ENCODE measurements around the gene EMC9. TPM values are rescaled to one million over a fixed set of nuclear protein-coding genes. Genes with fewer than 3 reads are reported as not detected.

EMC9 gene
- polyA plus RNA-seq, 1 donor (not counting 4 experiments of a cell fraction or from before 2014, with no cell fraction given), result 11.0 TPM

DNA sequence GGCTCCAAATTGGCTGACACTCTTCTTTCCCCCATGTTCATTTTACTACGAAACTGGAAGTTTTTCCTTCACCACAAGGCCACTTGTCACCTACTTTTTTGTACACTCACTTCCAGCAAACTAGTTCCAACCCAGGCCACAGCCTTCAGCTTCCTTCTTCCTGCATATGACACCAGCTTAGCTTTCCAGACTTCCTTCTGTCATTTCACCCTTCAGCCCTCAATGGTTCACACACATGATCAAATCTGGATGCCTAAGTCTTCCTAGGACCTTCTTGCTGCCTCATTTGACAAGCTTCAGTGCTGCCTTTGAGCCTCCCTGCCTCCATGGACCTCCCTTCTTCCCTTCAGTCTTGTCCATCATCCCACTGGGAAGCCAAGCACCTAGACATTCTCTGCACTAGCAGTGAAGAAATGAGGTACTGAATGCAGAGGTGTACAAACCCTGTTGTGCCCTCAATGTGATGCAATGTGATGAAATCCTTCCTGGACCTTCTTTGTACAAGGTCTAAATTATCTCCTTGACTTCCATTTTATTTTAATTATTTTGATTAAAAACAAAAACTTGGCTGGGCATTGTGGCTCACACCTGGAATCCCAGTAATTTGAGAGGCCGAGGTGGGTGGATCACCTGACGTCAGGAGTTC is 26.2 kb upstream of the EMC9 start:
- no peaks in the 10 kb centered on the region for H3K9me1 ChIP-seq (ENCODE audit: control insufficient read depth, extremely low read depth, insufficient read depth, low read length)
- no peaks in the 10 kb centered on the region for H3K27me3 ChIP-seq (ENCODE audit: control insufficient read depth, extremely low read depth, insufficient read depth, low read length)
- no peak overlapping the region for H3K4me2 ChIP-seq (ENCODE audit: control insufficient read depth, extremely low read depth, insufficient read depth, low read depth, low read length)
- H3K79me2 ChIP-seq (ENCODE audit: control insufficient read depth, insufficient read depth, low read length), result peaks cover 19% of the 10 kb centered on the region
- H3K27ac ChIP-seq (ENCODE audit: control insufficient read depth, insufficient read depth, low read length), result no peak overlapping the region
- no peaks in the 10 kb centered on the region for H3K9me3 ChIP-seq (ENCODE audit: control insufficient read depth, low read depth, low read length)
- no peak for TF ChIP-seq EZH2 (IDR thresholded peaks at IDR 0.05; ENCODE audit: low read length)
- TF ChIP-seq, protein P1, sequence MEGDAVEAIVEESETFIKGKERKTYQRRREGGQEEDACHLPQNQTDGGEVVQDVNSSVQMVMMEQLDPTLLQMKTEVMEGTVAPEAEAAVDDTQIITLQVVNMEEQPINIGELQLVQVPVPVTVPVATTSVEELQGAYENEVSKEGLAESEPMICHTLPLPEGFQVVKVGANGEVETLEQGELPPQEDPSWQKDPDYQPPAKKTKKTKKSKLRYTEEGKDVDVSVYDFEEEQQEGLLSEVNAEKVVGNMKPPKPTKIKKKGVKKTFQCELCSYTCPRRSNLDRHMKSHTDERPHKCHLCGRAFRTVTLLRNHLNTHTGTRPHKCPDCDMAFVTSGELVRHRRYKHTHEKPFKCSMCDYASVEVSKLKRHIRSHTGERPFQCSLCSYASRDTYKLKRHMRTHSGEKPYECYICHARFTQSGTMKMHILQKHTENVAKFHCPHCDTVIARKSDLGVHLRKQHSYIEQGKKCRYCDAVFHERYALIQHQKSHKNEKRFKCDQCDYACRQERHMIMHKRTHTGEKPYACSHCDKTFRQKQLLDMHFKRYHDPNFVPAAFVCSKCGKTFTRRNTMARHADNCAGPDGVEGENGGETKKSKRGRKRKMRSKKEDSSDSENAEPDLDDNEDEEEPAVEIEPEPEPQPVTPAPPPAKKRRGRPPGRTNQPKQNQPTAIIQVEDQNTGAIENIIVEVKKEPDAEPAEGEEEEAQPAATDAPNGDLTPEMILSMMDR (optimal IDR thresholded peaks at IDR 0.05 in 1 of 3, IDR thresholded peaks at IDR 0.05 in 1 of 3, conservative IDR thresholded peaks at IDR 0.05 in 1 of 3; ENCODE audit: extremely low read depth in 1 of 3, insufficient read depth in 2 of 3, low read length in 3 of 3), result no peak
- no peak overlapping the region for H3K9ac ChIP-seq (ENCODE audit: control insufficient read depth, extremely low read depth, insufficient read depth, low read length)
- H3K4me3 ChIP-seq (ENCODE audit: control insufficient read depth in 2 of 3, extremely low read depth in 1 of 3, insufficient read depth in 2 of 3, low read depth in 1 of 3, low read length in 3 of 3), result no peak overlapping the region
- dilution Hi-C loops (cut with MboI; ENCODE audit: extremely low pct_ligation_motif_present, low sequenced_read_pairs), result no loop called here
- H2AFZ ChIP-seq (ENCODE audit: control insufficient read depth, low read length), result no peak overlapping the region
- FAIRE-seq, result no peak
- DNase-seq (ENCODE audit: low read depth, low spot score), result no peak
- H4K20me1 ChIP-seq (ENCODE audit: control insufficient read depth, extremely low read depth, insufficient read depth, low read length), result no peaks in the 10 kb centered on the region
- peaks cover 13% of the 10 kb centered on the region for H3K4me1 ChIP-seq (ENCODE audit: control insufficient read depth, extremely low read depth, insufficient read depth, low read length)
- peaks cover 39 to 44% of the 10 kb centered on the region in 2 experiments for H3K36me3 ChIP-seq (ENCODE audit: control insufficient read depth in 2 of 2, extremely low read depth in 1 of 2, insufficient read depth in 2 of 2, low read length in 2 of 2)

DNA sequence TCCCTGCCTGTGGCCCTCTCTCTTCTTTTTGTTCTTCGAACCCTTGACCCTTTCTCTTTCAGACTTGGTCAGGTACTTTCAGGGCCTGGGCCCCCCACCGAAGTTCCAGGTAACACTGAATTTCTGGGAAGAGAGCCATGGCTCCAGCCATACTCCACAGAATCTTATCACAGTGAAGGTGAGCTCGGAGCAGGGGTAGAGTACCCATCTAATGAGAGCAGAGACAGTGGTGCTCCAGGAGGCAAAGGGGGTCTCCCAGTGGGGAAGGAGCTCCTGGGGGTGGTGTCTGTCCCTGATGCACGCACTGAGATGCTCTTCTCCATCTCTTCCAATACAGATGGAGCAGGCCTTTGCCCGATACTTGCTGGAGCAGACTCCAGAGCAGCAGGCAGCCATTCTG is 24.4 kb upstream of the EMC9 start:
- Histone ChIP-seq H3K27me3 (ENCODE audit: control insufficient read depth, extremely low read depth, insufficient read depth, low read length) (no peaks in the 10 kb centered on the region), H3K79me2 (ENCODE audit: control insufficient read depth, insufficient read depth, low read length) (peaks cover 32% of the 10 kb centered on the region), H3K4me3 (ENCODE audit: control insufficient read depth in 2 of 3, extremely low read depth in 1 of 3, insufficient read depth in 2 of 3, low read depth in 1 of 3, low read length in 3 of 3) (no peak overlapping the region), H3K9me3 (ENCODE audit: control insufficient read depth, low read depth, low read length) (no peaks in the 10 kb centered on the region), H2AFZ (ENCODE audit: control insufficient read depth, low read length) (no peak overlapping the region), H3K4me2 (ENCODE audit: control insufficient read depth, extremely low read depth, insufficient read depth, low read depth, low read length) (no peak overlapping the region), H3K9me1 (ENCODE audit: control insufficient read depth, extremely low read depth, insufficient read depth, low read length) (no peaks in the 10 kb centered on the region), H3K9ac (ENCODE audit: control insufficient read depth, extremely low read depth, insufficient read depth, low read length) (no peak overlapping the region), H3K36me3 (ENCODE audit: control insufficient read depth in 2 of 2, extremely low read depth in 1 of 2, insufficient read depth in 2 of 2, low read length in 2 of 2) (peaks cover 44 to 46% of the 10 kb centered on the region in 2 experiments), H4K20me1 (ENCODE audit: control insufficient read depth, extremely low read depth, insufficient read depth, low read length) (no peaks in the 10 kb centered on the region), H3K27ac (ENCODE audit: control insufficient read depth, insufficient read depth, low read length) (no peak overlapping the region), H3K4me1 (ENCODE audit: control insufficient read depth, extremely low read depth, insufficient read depth, low read length) (peaks cover 25% of the 10 kb centered on the region)
- DNase-seq (ENCODE audit: low read depth, low spot score) (no peak), FAIRE-seq (no peak)
- dilution Hi-C loops (cut with MboI; ENCODE audit: extremely low pct_ligation_motif_present, low sequenced_read_pairs), result no loop called here
- TF ChIP-seq, protein P1 (optimal IDR thresholded peaks at IDR 0.05 in 1 of 3, IDR thresholded peaks at IDR 0.05 in 1 of 3, conservative IDR thresholded peaks at IDR 0.05 in 1 of 3; ENCODE audit: extremely low read depth in 1 of 3, insufficient read depth in 2 of 3, low read length in 3 of 3), result no peak
- TF ChIP-seq EZH2 (IDR thresholded peaks at IDR 0.05; ENCODE audit: low read length), result no peak
